Activated naive CD4-positive, alpha-beta T cell (primary cell): ENCODE results near the gene EDC3.
"Not testable (repeated sequence)": the region's sequence is repeated elsewhere in the genome, so short reads cannot be mapped to it uniquely, and the experiment has no call there.

Source experiments
- DNase-seq, 4 experiments: peaks; one replicate each; lab custom pipeline; 2025; lab: John Stamatoyannopoulos, UW

EDC3 gene

DNA sequence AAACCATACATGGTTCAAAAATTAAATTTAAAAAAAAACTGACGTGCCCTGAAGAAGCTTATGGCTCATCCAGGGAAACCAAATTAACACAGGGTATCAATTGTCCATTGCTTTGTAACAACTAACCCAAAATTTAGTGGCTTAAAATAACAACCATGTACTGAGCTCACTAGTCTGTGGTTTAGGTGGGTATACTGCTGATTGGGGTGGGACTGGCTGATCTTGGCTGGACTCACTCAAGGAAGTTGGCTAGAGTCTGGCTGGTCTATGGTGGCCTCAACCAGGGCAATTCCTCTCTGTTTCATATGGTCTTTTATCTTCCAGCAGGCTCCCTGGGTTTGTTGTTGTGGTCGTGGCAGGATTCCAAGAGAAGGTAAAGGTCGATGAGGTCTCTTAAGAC lies 14.1 kb upstream of the EDC3 start:
- no peak for DNase-seq

GRCh38 chr15:74709011-74709410 lies 13.2 kb upstream of the EDC3 start:
- no peak for DNase-seq

- DNase-seq, result no peak
Measured at GRCh38 chr15:74696808-74697207, 984 bp upstream of the EDC3 start.

GRCh38 chr15:74696398-74696729 lies 540 bp upstream of the EDC3 start:
- no peak for DNase-seq

GRCh38 chr15:74692327-74692726 lies 3.5 kb downstream of the EDC3 start:
- DNase-seq, result no peak

GRCh38 chr15:74683758-74684157 lies 12.1 kb downstream of the EDC3 start:
- no peak for DNase-seq

DNA sequence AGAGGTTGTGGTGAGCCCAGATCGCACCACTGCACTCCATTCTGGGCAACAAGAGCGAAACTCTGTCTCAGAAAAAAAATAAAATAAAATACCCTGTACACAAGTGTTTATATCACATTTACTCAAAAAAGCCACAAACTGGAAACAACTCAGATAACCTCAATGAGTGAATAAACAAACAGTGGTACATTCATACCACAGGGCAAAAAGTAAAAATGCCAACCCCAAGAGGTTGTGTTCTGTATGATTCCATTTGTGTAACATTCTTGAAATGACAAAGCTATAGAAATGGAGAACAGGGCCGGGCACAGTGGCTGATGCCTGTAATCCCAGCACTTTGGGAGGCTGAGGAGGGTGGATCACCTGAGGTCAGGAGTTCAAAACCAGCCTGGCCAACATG lies 12.9 kb downstream of the EDC3 start:
- no peak for DNase-seq

DNA sequence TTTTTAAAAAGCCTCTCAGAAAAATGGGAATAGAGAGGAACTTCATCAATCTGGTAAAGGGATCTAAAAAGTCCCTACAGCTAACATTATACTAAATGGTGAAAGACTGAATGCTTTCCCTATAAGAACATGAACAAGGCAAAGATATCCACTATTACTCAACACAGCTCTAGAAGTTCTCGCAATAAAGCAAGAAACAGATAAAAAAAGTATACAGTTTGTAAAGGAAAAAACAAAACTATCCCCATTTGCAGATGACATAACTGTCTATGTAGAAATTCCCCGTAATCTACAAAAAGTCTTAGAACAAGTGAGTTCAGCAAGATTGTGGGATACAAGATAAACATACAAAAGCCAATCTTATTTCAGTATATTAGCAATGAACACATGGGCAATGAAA lies 15.4 kb downstream of the EDC3 start:
- no peak for DNase-seq

GRCh38 chr15:74676801-74677200 lies 19.0 kb downstream of the EDC3 start:
- no peak for DNase-seq

DNA sequence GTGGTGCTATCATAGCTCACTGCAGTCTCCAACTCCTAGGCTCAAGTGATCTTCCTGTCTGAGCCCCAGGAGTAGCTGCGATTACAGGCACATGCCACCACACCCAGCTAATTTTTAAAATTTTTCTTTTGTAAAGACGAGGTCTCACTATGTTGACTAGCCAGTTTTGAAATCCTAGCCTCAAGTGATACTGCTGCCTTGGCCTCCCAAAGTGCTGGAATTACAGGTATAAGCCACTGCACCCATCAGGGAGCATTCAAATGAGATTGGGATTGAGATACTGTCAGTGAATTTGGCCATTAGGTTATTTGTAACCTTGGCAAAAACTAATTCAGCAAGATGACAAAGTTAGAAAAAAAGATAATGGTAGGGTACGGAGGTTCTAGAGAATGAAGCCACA lies 21.7 kb downstream of the EDC3 start:
- DNase-seq, result no peak

DNA sequence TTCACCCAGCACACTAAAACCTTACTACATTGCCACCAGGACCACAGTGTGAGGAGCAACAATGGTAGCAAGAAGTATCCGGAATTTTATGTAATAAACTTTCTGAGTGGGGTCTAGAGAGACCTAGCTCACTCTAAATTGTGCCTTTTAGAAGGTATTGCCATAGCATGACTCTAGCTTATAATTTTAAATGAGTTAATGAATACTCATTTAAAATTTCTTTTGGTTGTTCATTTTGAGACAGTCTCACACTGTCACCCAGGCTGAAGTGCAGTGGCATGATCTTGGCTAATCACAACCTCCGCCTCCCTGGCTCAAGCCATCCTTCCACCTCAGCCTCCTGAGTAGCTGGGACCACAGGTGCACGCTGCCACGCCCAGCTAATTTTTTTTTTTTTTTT lies 26.2 kb downstream of the EDC3 start:
- no peak for DNase-seq

GRCh38 chr15:74667975-74668374 lies 27.8 kb downstream of the EDC3 start:
- no peak for DNase-seq

DNA sequence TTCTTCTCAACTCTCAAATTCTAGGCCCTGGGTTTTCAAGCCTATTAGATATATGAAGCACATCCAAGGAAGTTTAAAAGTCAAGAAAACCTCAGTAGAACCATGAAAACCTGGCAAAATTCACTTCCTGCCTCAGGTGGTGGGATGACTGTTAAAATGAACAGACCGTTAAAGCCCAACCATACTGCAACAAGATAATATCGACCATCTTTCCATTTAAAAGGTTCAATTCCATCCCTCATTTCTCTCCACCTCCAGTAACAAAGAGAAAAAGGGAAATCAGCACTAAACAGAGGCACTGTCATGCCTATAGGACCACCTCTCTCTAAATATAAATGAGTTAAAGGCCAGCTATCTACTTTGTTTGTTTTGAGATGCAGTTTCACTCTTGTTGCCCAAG lies 31.2 kb downstream of the EDC3 start:
- no peak for DNase-seq

GRCh38 chr15:74664028-74664616 lies 31.7 kb downstream of the EDC3 start:
- DNase-seq, result no peak

DNA sequence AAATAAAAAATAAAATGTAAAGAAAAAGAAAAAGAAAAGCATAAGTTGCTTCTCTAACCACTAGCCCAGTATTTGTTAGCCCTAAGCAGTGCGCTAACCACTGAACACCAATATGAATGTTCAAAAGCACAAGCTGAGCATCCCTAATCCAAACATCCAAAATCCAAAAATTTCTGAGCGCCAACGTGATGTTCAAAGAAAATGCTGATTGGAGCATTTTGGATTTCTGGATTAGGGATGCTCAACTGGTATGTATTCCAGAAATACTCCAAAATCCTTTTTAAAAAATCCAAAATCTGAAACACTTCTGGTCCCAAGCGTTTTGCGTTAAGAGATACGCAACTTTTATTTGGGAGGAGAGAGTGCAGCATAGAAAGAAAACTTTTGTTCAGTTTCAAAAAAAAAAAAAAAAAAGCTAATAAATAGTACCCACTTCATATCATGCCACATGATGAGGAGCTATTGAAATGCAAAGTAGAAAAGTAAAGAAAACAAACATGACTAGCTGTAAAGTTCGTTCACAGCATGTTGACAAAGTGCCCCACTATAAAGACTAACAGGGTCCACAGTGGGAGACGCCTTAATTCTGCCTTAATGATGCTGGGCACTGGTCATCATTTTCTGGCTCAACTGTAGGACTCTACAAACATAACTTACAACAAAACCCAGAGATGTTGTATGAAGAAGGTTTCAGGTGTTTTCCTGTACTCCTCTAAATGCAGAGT lies 32.4 kb downstream of the EDC3 start:
- DNase-seq, result no peak

GRCh38 chr15:74662064-74662860 lies 33.6 kb downstream of the EDC3 start:
- DNase-seq, result no peak

DNA sequence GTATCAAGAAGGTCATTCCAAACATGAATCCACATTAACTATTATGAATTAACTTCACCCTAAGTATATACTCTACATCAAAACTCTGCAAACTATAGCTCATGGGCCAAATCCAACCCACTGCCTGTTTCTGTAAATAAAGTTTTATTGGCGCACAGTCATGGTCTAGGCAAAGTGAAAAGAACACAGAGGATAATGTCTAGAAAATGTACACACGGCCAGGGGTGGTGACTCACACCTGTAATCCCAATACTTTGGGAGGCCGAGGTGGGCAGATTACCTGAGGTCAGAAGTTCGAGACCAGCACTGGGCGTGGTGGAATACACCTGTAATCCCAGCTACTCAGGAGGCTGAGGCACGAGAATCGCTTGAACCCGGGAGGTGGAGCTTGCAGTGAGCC lies 34.5 kb downstream of the EDC3 start:
- not testable (repeated sequence) for DNase-seq

DNA sequence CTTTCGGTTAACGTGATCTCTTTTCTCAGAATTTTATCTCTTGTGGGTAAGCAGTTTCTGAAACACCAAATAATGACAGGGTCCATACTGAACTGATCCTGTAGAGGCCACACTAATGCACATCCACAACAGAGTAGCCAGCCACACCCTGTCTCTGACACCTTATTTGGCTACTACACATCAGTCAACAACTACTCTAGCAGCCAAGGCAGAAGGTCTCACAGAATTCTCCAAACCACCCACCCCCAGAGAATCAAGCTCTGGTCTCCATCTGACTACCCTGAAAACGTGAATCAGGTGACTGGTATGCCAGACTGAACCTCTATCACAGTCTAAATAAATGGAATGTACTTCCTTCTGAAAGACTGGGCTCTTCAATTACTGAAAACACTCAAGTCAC lies 38.0 kb downstream of the EDC3 start:
- DNase-seq, result no peak

- no peak for DNase-seq
Measured at GRCh38 chr15:74656935-74657535, 38.8 kb downstream of the EDC3 start.

- no peak for DNase-seq
Measured at GRCh38 chr15:74655424-74655823, 40.4 kb downstream of the EDC3 start.

DNA sequence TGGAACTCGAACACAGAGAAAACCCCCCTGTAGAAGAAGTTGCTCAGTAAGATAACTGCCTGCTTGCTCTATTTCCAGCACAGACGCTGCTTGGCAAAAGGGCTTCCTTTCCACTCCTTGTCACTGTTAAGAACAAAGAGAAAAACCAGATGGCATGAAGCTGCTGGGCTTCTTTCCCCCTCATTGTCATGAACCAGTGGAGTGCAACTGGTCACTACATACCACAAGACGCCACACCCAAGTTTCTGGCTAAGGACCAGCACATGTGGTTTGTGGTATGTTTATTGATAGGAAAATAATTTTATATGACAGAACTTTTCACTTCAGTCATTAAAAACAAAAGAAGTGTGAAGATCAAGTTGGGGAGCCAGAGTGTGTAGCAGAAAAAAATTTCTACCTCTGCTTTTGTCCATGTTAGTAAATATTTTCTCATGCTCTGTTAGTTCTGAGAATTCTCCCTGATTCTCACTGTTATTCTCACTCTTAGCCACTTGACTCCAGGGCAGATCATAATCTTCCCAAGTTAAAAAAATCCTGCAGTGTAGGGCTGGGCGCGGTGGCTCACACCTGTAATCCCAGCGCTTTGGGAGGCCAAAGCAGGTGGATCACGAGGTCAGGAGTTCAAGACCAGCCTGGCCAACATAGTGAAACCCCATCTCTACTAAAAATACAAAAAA lies 42.3 kb downstream of the EDC3 start:
- no peak for DNase-seq

GRCh38 chr15:74651242-74651741 lies 44.5 kb downstream of the EDC3 start:
- no peak for DNase-seq
